Ishikawa (cell line): ENCODE results near the gene NLK.

ENCODE experiments used
- CEBPB ChIP-seq: IDR thresholded peaks from 2 replicates; pipeline ENCODE4 v1.6.1; 2012
- CREB1 ChIP-seq: IDR thresholded peaks from 2 replicates; pipeline ENCODE4 v1.6.1; 2012; ENCODE audit warnings: low read depth
- EGR1 ChIP-seq: IDR thresholded peaks from 2 replicates; pipeline ENCODE4 v1.6.1; 2012
- EP300 ChIP-seq: IDR thresholded peaks from 2 replicates; pipeline ENCODE4 v1.6.1; 2012; ENCODE audit warnings: borderline replicate concordance
- FOXM1 ChIP-seq: IDR thresholded peaks from 2 replicates; pipeline ENCODE4 v1.6.1; 2012; ENCODE audit warnings: low read depth, borderline replicate concordance
- NFIC ChIP-seq: IDR thresholded peaks from 2 replicates; pipeline ENCODE4 v1.6.1; 2012
- RAD21 ChIP-seq: IDR thresholded peaks from 2 replicates; pipeline ENCODE4 v1.6.1; 2012; ENCODE audit warnings: low read depth
- TAF1 ChIP-seq: IDR thresholded peaks from 2 replicates; pipeline ENCODE4 v1.6.1; 2012; ENCODE audit warnings: low read depth, mild to moderate bottlenecking
- TCF12 ChIP-seq: IDR thresholded peaks from 2 replicates; pipeline ENCODE4 v1.6.1; 2012; ENCODE audit warnings: low read depth
- TEAD4 ChIP-seq: IDR thresholded peaks from 2 replicates; pipeline ENCODE4 v1.6.1; 2012
- YY1 ChIP-seq: IDR thresholded peaks from 2 replicates; pipeline ENCODE4 v1.6.1; 2012; ENCODE audit warnings: low read depth
- ZBTB7A ChIP-seq: IDR thresholded peaks from 2 replicates; pipeline ENCODE4 v1.6.1; 2012; ENCODE audit warnings: low read depth
- TF ChIP-seq, protein P1 (sequence below): IDR thresholded peaks from 2 replicates; pipeline ENCODE4 v1.6.1; 2012; ENCODE audit warnings: low read depth, mild to moderate bottlenecking
- TF ChIP-seq, protein P2 (sequence below): IDR thresholded peaks from 2 replicates; pipeline ENCODE4 v1.6.1; 2012
- TF ChIP-seq, protein P3 (sequence below): IDR thresholded peaks from 2 replicates; pipeline ENCODE4 v1.6.1; 2012

Gene NLK

DNA sequence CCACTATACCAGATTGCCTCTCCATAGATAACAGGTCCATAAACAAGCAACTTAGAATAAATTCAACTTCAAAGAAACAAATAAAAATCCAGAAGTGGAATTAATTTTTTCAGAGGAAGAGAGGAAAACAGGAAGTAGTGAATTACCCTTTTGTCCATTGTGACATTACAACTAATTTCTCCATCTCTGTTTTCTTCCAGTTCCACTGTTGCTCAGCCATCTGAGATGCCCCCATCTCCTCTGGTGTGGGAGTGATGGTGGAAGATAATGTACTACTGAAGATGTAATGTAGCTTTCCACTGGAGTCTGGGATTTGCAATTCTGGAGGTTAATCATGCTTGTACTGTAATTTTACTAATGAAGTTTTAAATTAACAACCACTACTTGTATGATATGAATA is 151.9 kb downstream of the NLK start:
- TF ChIP-seq FOXM1 (no peak), RAD21 (no peak; the same call in 1 of the 2 replicates), CEBPB (no peak), TEAD4 (no peak), EP300 (no peak), TCF12 (no peak), EGR1 (no peak), ZBTB7A (no peak), YY1 (no peak), TAF1 (no peak), CREB1 (no peak), NFIC (no peak)
- TF ChIP-seq, protein P1, sequence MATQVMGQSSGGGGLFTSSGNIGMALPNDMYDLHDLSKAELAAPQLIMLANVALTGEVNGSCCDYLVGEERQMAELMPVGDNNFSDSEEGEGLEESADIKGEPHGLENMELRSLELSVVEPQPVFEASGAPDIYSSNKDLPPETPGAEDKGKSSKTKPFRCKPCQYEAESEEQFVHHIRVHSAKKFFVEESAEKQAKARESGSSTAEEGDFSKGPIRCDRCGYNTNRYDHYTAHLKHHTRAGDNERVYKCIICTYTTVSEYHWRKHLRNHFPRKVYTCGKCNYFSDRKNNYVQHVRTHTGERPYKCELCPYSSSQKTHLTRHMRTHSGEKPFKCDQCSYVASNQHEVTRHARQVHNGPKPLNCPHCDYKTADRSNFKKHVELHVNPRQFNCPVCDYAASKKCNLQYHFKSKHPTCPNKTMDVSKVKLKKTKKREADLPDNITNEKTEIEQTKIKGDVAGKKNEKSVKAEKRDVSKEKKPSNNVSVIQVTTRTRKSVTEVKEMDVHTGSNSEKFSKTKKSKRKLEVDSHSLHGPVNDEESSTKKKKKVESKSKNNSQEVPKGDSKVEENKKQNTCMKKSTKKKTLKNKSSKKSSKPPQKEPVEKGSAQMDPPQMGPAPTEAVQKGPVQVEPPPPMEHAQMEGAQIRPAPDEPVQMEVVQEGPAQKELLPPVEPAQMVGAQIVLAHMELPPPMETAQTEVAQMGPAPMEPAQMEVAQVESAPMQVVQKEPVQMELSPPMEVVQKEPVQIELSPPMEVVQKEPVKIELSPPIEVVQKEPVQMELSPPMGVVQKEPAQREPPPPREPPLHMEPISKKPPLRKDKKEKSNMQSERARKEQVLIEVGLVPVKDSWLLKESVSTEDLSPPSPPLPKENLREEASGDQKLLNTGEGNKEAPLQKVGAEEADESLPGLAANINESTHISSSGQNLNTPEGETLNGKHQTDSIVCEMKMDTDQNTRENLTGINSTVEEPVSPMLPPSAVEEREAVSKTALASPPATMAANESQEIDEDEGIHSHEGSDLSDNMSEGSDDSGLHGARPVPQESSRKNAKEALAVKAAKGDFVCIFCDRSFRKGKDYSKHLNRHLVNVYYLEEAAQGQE, result no peak
- TF ChIP-seq, protein P2, sequence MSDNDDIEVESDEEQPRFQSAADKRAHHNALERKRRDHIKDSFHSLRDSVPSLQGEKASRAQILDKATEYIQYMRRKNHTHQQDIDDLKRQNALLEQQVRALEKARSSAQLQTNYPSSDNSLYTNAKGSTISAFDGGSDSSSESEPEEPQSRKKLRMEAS, result no peak
- TF ChIP-seq, protein P3, sequence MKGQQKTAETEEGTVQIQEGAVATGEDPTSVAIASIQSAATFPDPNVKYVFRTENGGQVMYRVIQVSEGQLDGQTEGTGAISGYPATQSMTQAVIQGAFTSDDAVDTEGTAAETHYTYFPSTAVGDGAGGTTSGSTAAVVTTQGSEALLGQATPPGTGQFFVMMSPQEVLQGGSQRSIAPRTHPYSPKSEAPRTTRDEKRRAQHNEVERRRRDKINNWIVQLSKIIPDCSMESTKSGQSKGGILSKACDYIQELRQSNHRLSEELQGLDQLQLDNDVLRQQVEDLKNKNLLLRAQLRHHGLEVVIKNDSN, result no peak

DNA sequence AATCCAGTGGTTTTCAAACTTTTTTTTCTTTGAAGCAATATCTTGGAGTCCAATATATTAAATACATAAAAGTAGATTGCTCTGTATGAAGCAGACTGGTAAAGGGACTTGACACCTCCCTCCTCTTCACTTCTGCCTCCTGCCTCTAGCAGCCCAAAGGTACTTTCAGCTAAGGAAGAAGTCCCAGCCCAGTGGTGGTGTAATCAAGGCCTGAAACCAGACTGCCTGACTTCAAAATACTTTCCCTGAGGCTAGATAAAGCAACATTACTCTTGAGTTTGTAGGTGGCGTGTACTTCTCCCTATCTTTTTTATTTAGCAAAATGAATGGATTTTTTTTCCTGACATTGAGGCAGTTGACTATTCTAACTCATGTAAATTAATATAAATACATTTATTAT is 154.2 kb downstream of the NLK start:
- TF ChIP-seq TAF1, result no peak
- no peak for TF ChIP-seq CREB1
- TF ChIP-seq RAD21, result no peak
- TF ChIP-seq ZBTB7A, result no peak
- TF ChIP-seq EGR1, result no peak
- no peak for TF ChIP-seq EP300
- no peak for TF ChIP-seq TCF12
- no peak for TF ChIP-seq YY1
- TF ChIP-seq, protein P3, result no peak
- no peak for TF ChIP-seq NFIC
- TF ChIP-seq, protein P2, result no peak
- no peak for TF ChIP-seq TEAD4
- TF ChIP-seq FOXM1, result no peak
- TF ChIP-seq, protein P1, result no peak
- TF ChIP-seq CEBPB, result no peak

DNA sequence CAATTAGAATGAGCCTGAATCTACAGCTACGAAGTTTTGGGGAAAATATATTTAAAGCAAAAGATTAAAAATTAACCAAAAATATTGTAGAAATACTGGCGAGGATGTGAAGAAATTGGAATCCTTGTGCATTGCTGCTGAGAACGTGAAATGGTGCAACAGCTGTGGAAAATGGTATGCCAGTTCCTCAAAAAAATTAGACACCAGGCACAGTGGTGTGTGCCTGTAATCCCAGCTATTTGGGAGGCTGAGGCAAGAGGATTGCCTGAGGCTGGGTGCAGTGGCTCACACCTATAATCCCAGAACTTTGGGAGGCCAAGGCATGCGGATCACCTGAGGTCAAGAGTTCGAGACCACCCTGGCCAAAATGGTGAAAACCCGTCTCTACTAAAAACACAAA is 156.6 kb downstream of the NLK start:
- TF ChIP-seq ZBTB7A (no peak), RAD21 (no peak), EP300 (no peak), TAF1 (no peak), CEBPB (no peak), CREB1 (no peak)
- TF ChIP-seq, protein P3, result no peak

DNA sequence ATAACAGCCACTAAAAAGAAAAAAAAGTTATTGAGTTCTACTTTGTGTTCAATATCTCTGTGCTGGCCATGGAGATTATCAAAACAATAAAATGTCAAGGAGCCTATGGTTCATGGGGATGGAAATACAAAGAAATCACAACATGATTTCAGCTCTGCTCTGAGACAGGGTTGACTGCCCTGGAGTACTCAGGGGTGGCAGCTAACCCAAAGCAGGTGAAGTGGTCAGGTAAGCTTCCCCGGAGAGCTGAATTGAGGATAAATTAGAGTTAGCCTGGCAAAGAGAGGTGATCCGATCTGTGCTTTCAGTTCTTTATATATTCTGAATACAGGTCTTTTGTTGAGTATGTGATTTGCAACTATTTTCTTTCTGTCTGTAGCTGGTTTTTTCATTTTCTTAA is 157.3 kb downstream of the NLK start:
- TF ChIP-seq ZBTB7A (no peak), CREB1 (no peak), EGR1 (no peak), CEBPB (no peak), TAF1 (no peak)
- TF ChIP-seq, protein P3, result no peak

DNA sequence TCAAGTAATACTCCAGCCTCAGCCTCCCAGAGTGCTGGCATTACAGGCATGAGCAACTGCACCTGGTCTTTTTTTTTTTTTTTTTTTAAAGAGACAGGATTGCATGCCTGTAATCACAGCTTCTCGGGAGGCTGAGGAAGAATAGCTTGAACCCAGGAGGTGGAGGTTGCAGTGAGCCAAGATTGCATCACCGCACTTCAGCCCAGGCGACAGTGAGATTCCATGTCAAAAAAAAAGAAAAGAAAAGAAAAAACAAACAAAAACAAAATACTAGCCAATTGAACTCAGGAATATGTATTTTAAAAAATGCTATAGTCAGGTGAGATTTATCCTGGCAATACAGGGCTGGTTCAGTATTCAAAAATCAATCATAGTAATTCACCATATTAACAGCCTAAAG is 158.8 kb downstream of the NLK start:
- TF ChIP-seq NFIC (no peak), CEBPB (no peak), FOXM1 (no peak), EP300 (no peak), CREB1 (no peak), YY1 (no peak), RAD21 (no peak), TCF12 (no peak), EGR1 (no peak), ZBTB7A (no peak), TEAD4 (no peak), TAF1 (no peak)
- TF ChIP-seq, protein P3, result no peak
- TF ChIP-seq, protein P2, result no peak
- TF ChIP-seq, protein P1, result no peak
